Hematopoietic multipotent progenitor cell treated with erythropoietin and hydrocortisone succinate and interleukin-3 and kit ligand, for 6 days (in vitro differentiated cells): Measurements from ENCODE around the gene MAN2A2.

Experiments used
- DNase-seq: peaks from one replicate; pipeline ENCODE4 v3.0.0-alpha.2; 2015

Gene MAN2A2

DNA sequence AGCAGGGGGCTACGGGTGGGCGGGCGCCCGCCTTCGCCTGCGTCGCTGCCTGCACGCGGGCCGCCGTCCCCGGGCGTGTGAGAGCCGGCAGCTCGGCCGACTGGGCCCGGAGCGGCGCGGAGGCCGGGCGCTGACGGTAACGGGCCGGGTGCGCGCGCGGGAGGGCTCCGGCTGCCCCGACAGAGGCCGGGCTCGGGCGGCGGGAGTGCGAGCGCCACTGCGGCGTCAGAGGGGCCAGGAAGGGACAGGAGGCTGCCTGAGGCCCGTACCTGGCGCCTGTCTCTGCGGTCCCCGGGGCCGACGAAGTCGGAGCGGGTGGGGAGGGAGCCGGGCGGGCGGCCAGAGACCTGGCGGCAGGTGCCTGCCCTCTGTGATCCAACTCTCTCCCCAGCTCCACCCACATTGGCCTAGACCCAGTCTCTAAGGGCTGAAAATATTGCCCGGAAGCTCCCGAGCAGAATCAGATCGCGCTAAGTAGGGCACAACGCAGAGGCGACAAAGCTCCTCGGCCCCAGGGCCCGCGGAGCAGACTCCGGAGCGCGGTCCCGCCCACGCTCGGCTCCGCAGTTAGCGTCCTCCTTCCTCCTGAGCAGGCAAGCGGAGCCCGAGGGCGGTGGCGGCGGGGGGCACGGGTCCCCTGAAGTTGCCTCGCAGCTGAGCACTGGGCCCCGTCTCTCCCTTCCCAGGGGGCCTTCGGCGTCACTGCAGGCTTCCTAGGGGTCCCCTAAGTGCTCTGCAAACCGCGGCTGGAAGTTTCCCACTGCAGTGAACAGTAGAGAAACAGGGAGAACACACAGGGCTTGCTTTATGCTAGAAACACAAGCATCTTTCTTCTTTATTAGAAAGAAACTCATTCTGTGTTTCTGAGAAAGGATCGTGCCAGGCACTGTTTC is at the start of gene MAN2A2:
TSS of gene MAN2A2 (plus strand) at position 463 of the 893 bp plus-strand sequence. CDS start 906 bp downstream, outside the sequence.
- DNase-seq, result peak; percentile 96

DNA sequence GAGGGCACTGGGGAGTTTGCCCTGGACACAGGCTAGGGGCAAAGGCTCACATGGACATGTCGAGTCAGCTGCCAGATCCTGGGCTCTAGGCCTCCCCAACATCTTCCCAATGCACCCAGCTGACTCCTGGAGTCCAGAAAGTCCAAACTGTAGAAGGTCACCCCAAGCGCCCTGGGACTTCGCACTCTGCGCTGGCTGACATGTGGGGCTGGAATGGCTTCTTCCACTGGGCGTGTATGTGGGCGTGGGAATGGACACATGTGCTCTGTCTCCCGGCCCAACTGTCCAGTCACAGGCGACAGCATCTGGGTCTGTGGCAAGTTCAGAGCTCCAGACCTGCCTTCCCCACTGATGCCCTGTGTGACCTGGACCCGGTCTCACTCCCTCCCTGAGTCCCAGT is 48.0 kb upstream of the MAN2A2 start:
- DNase-seq, result no peak

DNA sequence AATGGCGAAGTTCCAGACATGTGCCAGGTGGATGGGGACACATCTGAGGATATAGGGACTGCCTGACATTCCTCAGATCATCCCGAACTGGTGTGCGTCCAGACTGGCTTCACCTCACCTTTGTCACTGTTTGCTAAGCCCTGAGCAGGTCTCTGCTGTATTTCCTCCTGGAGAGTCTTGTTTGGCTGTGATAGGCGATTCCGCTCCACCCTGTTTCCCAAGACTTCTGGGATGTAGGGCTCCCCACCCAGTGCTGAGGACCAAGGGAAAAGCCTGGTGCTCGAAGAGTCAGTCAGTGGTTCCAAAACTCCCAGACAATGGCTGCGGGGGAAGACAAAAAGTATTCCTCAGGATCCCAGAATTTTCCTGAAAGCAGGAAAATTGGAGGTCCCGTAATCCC is 45.8 kb upstream of the MAN2A2 start:
- no peak for DNase-seq

DNA sequence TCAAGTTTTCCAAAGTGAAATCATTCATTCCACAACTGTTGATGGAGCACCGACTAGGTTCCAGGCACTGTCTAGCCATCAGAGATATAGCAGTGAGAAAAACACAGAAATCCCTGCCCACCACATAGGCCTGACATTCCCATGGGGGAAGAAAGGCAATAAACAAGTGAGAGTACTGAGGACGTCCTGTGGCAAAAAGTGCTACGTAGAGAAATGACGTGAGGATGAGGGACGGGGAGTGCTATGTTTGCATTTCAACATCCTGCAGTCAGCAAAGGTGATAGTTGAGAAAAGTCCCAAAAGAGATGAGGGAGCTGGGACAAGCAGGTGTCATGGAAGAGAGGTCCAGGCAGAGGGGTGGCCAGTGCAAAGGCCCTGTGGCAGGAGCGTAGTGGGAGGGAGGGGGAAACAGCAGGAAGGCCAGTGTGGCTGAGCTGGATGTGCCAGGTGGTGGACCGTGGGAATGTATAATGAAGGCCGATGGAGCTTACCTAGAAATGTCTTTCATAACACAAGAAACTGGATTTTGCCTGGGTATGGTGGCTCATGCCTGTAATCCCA is 45.1 kb upstream of the MAN2A2 start:
- no peak for DNase-seq

DNA sequence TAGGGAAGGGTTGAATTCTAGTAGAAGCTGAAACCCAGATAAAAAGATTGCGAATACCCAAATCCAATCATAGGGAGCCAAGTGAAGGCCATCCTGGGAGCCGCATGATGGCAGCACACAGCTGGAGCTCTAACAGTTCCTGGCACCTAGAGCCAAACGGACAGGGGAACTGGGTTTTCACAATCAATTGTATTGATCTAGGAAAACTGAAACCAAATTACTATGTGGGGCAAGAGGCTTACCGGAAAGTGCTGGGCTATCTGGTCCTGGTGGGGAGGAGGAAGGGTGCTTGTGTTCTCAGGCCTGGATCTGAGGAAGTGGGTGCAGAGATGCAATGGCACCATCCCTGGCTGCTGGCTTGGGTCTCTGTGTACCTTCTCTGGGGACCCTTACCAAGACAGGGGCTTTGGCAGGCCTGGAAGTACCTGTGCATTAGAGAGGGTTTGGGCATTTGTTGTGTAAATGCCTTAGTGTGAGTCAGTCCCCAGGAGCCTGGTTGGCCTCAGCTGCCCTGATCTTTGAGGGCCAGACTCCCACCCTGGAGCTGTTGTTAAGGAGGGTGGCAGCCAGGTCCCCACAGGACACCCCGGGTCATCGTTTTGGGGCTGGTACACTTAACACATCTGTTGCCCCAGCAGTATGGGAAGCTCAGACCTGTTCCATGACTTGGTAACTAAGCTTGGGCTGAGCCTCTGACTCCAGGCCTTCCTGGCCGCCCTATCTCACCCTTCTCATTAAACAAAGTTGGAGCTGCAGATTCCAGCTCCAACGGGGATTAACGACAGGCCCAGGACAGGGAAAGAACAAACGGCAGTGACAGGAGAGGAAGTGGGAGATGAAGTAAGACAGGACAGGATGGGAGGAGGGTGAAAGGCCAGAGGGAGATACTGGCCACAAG is 43.6 kb upstream of the MAN2A2 start:
- DNase-seq, result no peak

DNA sequence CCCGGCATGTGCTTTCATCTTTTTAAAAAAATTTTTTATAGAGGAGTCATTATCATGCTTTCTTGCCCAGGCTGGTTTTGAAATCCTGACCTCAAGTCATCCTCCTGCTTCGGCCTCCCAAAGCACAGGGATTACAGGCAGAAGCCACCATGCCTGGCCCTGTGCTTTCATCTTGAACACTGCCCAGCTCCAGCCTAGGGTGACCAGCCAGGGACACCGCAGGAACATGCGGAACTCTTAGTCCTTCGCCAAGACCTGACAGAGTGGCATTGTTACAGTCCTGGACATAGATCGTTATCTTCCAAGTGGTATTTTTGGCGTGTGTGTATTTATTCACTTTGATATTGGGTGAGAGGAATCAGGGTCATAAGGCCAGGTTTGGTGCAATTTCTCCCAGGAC is 42.7 kb upstream of the MAN2A2 start:
- DNase-seq, result no peak

DNA sequence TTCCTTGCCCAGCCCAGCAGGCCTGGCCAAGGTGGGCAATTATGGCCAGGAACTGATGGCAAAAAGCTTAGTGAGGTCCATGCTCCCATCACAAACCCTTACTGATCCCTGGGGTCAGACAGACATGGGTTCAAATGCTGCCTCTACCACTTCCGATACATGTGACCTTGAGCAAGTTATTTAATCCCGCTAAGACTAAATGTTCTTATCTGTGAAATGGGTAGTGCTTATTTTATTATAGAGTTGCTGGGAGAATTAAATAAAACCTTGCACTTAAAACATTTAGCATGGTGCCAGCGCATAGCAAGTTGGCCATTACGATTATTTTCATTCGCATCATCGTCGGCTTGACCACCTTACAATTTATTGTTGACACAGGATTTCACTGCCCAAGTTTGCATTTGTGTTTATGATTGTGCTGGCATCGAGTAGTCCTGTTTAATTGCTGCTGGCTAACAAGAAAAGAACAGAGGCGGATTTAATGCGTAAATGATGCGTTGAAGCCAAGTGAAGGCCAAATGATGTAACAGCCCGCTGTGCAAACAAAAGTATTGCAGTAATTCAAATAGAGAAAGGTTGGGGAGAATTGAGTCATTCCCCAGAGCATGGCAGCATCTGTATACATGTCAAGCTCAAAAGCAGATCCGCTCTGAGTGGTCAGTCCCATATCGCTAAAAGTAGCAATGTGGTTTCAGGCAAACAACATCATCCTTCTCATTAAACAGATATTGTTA is 42.0 kb upstream of the MAN2A2 start:
- DNase-seq, result no peak

DNA sequence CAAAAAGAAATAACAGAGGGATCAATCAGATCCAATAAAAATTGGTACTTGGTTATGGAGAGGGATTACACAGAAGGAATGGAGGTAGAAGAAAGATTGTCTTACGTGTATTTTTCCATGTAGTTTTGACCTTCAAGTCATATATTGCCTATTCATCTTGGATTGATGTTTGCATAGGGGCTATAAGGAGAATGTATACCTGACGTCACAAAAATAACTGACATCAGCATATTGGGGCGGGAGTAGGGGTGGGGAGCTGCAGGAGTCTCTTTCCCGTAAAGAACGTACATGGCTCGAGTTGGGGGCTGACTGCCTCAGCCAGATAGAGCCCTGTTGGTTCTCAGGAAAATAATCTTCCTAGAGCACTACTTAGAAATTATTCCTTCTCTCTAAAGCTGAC is 40.6 kb upstream of the MAN2A2 start:
- DNase-seq, result no peak

DNA sequence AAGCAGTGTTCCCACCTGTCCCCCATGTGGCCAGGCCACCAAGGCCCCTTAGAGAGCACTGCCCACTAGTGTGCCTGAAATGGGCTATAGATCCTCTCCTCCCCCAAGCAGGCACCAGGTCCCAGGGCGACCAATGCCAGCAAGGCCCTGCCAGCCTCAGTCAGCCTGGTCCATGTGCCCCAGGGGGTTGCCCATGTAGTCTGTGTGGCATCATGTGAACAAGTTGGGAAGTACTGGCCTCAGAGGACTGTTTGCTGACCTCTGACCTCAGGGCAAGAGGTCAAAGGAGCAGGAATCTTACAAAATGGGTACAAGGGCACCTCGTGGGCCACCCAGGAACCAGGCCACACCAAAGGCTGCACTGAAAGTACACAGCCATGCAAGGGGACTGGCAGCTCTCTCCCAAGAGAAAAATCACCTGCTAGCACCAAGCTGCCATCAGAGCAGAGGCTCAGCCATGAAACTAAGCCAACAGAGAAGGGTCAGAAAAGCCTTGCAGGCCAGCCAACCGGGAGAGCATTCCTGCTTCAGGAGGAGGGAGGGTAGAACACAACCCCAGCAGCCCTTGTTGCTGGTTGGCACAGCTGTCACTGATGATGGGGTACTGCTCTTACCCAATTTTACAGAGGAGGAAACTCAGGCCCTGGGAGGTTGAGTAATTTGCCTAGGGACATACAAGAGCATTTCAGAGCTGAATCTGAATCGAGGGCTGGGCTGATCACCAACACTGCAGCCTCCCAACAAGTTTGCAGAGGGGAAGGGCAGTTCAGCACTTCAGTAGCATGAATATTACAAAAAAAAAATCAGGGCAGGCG is 39.9 kb upstream of the MAN2A2 start:
- peak; percentile 62 for DNase-seq

DNA sequence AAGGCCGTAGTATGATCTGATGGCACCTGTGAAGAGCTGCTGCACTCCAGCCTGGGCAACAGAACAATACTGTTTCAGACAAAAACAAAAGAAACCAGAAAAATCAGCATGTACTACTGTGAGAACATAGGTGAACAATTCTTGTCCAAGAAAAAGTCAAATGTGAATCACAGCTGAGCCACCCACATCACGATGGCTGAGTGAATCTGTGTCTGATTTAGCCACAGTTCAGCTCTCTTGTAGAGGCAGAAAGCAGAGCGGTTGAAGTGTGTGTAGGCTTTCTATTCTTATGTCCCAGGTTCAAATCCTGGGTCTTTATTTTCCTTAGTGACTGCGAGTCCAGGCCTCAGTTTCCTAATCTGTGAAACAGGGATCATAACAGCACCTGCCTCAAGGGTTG is 39.1 kb upstream of the MAN2A2 start:
- no peak for DNase-seq

DNA sequence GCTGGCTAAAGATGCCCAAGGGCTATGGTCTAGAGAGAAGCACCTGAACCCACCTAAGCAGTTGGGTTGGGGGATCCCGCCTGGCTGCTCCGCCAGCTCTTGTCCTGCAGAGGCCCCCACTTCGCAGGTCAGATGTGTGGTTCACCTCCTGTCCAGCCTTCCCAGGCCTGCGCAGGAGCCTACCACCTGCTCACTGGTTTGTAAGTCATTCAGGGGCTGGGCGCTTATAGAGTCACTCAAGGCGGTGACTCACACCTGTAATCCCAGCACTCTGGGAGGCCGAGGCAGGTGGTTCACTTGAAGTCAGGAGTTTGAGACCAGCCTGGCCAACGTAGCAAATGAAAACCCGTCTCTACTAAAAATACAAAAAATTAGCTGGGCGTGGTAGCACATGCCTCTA is 38.6 kb upstream of the MAN2A2 start:
- DNase-seq, result no peak

DNA sequence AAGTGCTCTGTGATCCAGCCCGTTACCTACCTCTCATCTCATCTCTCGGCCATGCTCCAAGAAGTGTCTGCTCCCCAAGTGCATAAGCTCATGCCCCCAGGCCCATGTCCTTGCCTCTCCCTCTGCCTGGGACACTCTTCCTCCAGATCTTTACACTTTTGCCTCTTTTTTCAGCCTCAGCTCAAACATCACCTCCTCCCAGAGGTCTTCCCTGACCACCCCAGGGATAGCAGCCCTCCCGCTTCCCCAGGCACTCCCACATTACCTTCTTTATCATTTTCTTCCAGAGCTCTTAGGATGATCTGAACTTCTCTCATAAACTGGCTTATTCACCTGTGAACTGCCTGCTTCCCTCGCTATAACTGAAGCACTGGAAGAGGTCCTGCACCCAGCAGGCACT is 37.4 kb upstream of the MAN2A2 start:
- DNase-seq, result no peak

DNA sequence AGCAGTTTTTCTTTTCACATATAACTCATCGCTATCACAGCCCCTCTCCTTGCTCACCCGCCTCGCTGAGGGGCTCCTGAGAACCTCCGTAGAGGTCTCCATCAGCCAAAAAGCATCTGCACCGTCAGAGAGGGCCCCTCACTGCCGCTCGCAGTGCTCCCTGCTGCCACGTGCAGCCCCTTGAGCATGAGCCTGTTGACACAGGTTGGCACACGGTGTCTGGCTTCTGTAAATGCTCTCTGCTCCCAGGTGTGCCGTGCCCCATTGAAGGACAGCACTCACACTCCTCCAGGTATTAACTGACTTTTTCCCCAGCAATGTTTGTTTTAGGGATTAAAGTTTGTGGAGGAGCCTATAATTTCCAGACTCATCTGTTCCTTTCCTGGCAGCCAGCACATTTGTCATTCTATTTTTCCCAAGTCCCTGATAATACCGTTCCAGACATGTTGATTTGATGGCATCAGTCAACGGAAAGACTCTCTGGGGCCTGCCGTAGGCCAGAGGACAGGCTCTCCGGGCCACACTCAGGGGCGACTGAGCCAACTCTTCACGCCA is 36.9 kb upstream of the MAN2A2 start:
- DNase-seq, result no peak

DNA sequence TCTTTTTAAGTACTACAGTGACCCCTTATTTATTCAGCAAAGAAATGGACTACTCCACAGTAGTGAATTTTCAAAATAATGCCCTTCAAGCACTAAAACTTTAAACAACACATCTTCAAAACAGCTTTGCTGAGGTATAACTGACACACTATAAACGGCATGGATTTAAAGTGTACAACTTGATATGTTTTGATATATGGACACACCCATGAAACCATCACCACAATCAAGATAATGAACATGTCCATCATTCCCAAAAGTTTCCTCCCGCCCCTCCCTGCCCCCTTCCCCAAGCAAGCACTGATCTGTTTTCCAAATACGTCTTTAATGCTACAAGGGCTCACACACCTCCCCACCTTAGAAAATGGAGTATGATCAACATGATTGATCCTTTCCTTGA is 36.3 kb upstream of the MAN2A2 start:
- no peak for DNase-seq

DNA sequence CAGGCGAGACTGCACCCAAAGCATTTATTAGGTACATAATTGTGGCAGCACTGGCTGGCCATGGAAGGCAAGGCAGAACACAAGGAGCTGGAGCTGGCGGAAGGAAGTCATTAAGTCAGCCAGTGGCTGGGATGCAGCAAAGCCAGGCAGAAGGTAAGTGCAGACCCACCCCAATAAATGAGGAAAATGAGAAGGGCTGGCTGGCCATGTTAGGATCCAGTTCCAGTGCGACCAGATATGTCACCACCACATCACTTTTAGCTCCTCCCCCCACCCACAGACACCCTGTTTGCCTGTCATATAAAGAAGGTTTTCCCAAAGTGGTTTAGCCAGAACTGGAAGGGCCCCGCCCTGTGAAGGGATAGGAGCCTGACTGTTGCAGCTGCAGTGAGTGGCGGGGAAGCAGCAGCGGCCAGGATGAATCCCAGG is 34.8 kb upstream of the MAN2A2 start, which contains the start of gene FURIN:
TSS of gene FURIN (plus strand) at position 328 of the 429 bp plus-strand sequence. CDS start 7,153 bp downstream, outside the sequence.
- DNase-seq, result peak; percentile 42

DNA sequence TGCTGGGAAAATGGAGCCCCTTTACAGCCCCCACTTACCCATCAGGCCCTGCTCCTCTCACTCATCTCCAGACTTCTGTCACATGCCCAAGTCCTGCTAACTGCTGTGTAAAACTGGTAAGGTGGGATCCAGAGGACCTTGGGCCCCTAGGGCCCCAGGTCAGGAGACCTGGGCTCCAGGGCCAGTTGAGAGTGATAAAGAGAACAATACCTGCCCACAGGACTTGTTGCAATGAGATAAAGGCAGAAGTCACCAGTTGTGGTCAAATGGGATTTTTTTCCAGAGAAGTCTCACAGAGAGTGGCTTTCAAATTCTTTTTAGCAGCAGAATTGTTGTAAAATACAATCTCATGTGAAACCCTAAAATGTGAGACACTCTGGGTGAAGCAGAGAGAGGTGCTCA is 34.0 kb upstream of the MAN2A2 start:
- peak; percentile 87 for DNase-seq

DNA sequence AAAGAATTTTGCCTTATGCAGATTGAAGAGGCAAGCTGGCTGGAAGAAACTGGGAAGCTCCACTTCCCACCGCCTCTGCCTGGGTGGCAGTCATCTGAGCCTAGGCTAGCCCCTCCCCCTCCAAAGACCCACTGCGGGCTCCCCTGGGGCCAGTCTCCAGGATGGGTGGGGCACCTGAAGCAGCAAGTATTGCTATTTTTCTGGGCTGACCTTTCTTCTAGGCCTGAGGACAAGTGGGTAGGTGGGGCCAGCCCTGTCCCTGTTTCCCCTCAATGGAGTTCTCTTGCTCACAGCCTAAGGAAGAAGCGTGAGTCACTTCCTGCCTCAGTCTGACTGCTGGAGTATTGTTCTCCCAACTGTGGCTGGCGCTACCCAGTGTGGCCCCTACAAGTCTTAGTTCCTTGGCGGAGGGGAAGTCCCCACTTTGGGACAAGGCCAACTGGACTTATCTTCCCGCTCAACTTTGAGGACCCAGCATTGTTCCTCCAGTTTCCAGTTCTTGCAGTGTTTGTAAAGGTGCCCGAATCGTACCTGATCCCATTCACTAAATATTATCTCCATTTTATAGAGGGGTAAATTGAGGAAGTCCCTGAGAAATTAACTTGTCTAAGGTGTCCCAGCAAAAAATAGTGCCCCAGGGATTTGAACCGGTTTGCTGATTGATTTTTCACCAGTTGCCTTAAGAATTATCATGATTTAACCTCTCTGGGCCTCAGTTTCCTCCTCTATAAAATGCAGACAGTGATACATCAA is 33.3 kb upstream of the MAN2A2 start:
- DNase-seq, result peak; percentile 86

DNA sequence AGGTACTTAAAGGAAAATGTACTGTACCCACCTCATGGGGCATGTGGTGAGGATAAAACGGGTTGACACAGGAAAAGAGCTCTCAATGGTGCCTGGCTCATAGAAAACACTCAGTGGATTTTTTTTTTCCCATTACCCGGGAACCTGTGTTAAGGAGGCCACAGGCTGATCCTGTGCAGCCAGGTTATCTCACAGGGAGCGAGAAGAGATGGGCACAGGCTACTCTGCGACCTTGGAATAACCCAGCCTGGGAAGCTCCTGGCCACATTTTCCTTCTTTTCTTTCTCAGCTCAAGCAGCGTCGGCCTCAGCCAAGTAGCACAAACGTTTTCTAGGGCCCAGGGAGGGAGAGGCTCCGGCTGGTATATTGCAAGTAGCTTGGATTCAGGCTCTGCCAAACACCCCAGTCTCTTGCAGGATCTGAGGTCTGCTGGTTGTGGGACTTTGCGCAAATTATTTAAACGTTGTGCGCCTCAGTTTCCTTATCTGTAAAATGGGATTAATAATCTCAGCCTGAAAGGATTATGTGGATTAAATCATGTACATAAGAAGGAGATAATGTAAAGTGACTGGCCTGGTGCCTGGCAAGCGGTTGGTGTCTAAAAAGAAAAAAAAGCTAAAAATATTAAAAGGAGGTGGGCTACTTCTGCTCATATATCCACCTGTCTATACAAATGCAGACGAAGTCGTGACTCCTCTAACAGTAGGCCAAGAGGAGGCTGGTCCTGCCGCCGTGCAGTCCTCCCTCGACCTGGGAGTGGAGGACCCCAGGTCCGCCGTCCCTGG is 32.6 kb upstream of the MAN2A2 start:
- DNase-seq, result peak; percentile 51

DNA sequence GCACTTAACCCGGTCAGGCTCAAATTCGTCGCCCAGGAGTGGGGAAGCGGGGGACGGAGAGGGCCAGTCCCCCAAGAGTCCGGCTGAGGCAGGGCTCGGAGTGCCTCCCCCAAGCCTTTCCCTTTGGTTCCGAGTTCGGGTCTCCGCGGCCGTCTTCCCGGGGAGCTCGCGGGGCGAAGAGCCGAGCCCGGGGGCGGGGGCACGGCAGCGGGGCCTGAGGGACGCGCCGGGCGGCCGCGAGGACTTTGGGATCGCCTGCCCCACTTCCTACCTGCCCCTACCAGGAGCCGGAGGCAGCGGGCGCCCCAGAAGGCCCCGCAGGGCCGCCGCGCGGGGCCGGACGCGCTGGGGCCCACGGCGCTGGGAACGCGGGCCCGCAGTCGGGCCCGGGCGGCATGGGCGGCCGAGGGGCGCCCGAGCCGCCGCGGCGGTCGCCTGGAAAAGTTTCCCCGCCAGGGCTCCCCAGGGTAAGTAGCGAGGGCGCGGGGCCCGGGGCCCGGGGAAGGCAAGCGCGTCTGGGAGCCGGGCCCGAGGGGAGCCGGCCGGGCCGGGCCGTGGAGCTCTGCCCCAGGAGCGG is 31.9 kb upstream of the MAN2A2 start:
- peak; percentile 43 for DNase-seq
